CD4-positive, CD25-positive, alpha-beta regulatory T cell (primary cell): ENCODE measurements around the gene GRK6. TPM values are rescaled to one million over a fixed set of nuclear protein-coding genes. Genes with fewer than 3 reads are reported as not detected.
"Not testable (repeated sequence)": the region's sequence is repeated elsewhere in the genome, so short reads cannot be mapped to it uniquely, and the experiment has no call there.

Source experiments
- ATAC-seq, 2 donors: fragments of 150-1000 bp; cut with Tn5 transposase; one replicate each; pipeline ENCODE4 v1.10.0; 2021; ENCODE audit warnings: low read depth in 2 of 2, moderate number of reproducible peaks in 2 of 2, moderate library complexity in 1 of 2
- DNase-seq, 3 donors: peaks; one replicate each; pipeline versions ENCODE4 v3.0.0 to v3.0.0-alpha.2; 2012 to 2022; ENCODE audit warnings: mixed read lengths in 1 of 3
- H3K27ac ChIP-seq: one replicate; pipeline ENCODE4 v1.7.0; 2013; ENCODE audit warnings: mild to moderate bottlenecking, low read length; ENCODE audit not compliant: insufficient read depth, poor library complexity, severe bottlenecking
- H3K27me3 ChIP-seq: one replicate; pipeline ENCODE4 v1.7.0; 2013; ENCODE audit warnings: low read length; ENCODE audit not compliant: control insufficient read depth, insufficient read depth
- H3K36me3 ChIP-seq: one replicate; pipeline ENCODE4 v1.7.0; 2013; ENCODE audit warnings: mild to moderate bottlenecking, low read length, moderate library complexity; ENCODE audit not compliant: control insufficient read depth, insufficient read depth
- H3K4me1 ChIP-seq: 2 replicates; pipeline ENCODE4 v1.7.0; 2013; ENCODE audit warnings: mild to moderate bottlenecking, low read length; ENCODE audit not compliant: insufficient read depth, control insufficient read depth, poor library complexity, severe bottlenecking
- H3K4me3 ChIP-seq: one replicate; pipeline ENCODE4 v1.7.0; 2013; ENCODE audit warnings: low read depth, mild to moderate bottlenecking, low read length, moderate library complexity
- H3K9me3 ChIP-seq, 2 experiments: 1 replicate in 1 of 2; 2 replicates in 1 of 2; pipeline ENCODE4 v1.7.0; 2013; ENCODE audit warnings: low read length in 2 of 2, mild to moderate bottlenecking in 1 of 2, moderate library complexity in 1 of 2; ENCODE audit not compliant: control insufficient read depth in 2 of 2
- H3K27ac Mint-ChIP-seq, 3 donors: one replicate each; pipeline ENCODE4 v1.8.0; 2020 to 2022; ENCODE audit warnings: mild to moderate bottlenecking in 3 of 3, mixed read lengths in 3 of 3, moderate library complexity in 2 of 3
- H3K27me3 Mint-ChIP-seq: one replicate; pipeline ENCODE4 v1.8.0; 2022; ENCODE audit warnings: mild to moderate bottlenecking, mixed read lengths
- H3K36me3 Mint-ChIP-seq: one replicate; pipeline ENCODE4 v1.8.0; 2020; ENCODE audit warnings: mixed read lengths
- H3K4me1 Mint-ChIP-seq, 4 donors: one replicate each; pipeline ENCODE4 v1.8.0; 2020 to 2022; ENCODE audit warnings: mixed read lengths in 4 of 4, mild to moderate bottlenecking in 1 of 4
- H3K4me3 Mint-ChIP-seq, 4 donors: one replicate each; pipeline ENCODE4 v1.8.0; 2020 to 2022; ENCODE audit warnings: mild to moderate bottlenecking in 4 of 4, mixed read lengths in 4 of 4, moderate library complexity in 3 of 4
- H3K9me3 Mint-ChIP-seq, 7 donors: one replicate each; pipeline ENCODE4 v1.8.0; 2020 to 2022; ENCODE audit warnings: mixed read lengths in 7 of 7, mild to moderate bottlenecking in 3 of 7, moderate library complexity in 2 of 7
- polyA plus RNA-seq, 4 donors: library from polyadenylated mRNA; unstranded; fragments of 300-500 nt; fragmentation: Illumina TruSeq; gene quantifications; one replicate each; pipeline ENCODE4 v1.2.3, GENCODE V29; 2021
- total RNA-seq: library from RNA; stranded (reverse); gene quantifications from one replicate; pipeline ENCODE4 v1.2.3, GENCODE V29; 2022

GRK6 gene
- total and polyA plus RNA-seq, 5 donors from 2014 or later, result 79.2 to 228 (median 112) TPM

- Mint-ChIP-seq H3K4me3 (peak overlapping the region; percentile 49 to 81 (median 68)), H3K27me3 (peaks cover 5% of the 10 kb centered on the region), H3K4me1 (peaks cover 0 to 48% (median 28%) of the 10 kb centered on the region in 4 donors), H3K36me3 (no peaks in the 10 kb centered on the region), H3K27ac (peak overlapping the region; percentile 77 to 89 (median 87)), H3K9me3 (no peaks in the 10 kb centered on the region)
- Histone ChIP-seq H3K36me3 (no peaks in the 10 kb centered on the region), H3K27me3 (no peaks in the 10 kb centered on the region), H3K4me3 (peak overlapping the region; percentile 78), H3K9me3 (no peaks in the 10 kb centered on the region), H3K4me1 (peaks cover 14% of the 10 kb centered on the region), H3K27ac (peak overlapping the region; percentile 72)
- ATAC-seq (peak; percentile 56 to 67), DNase-seq (peak in 2 of 3 donors; percentile 74 to 84)
Observed at GRCh38 chr5:177412603-177413233, 13.8 kb upstream of the GRK6 start.

GRCh38 chr5:177414481-177414880, 12.0 kb upstream of the GRK6 start:
- H3K36me3 ChIP-seq, result no peaks in the 10 kb centered on the region
- H3K4me3 ChIP-seq, result no peak overlapping the region
- no peak overlapping the region for H3K4me3 Mint-ChIP-seq

GRCh38 chr5:177417081-177417480, 9.4 kb upstream of the GRK6 start:
- H3K36me3 ChIP-seq, H3K4me3 Mint-ChIP-seq, H3K4me3 ChIP-seq, DNase-seq, ATAC-seq, H3K27me3 Mint-ChIP-seq, H3K27me3 ChIP-seq, H3K36me3 Mint-ChIP-seq, H3K9me3 Mint-ChIP-seq, H3K27ac Mint-ChIP-seq, H3K9me3 ChIP-seq, H3K27ac ChIP-seq: not testable (repeated sequence)
- H3K4me1 ChIP-seq, result peaks cover 11% of the 10 kb centered on the region
- H3K4me1 Mint-ChIP-seq, result peaks cover 0 to 36% (median 20%) of the 10 kb centered on the region in 4 donors

More at GRCh38 chr5:177414481-177414880, 12.0 kb upstream of the GRK6 start:
- Histone ChIP-seq H3K27ac (no peak overlapping the region), H3K4me1 (peaks cover 14% of the 10 kb centered on the region), H3K9me3 (no peaks in the 10 kb centered on the region), H3K27me3 (no peaks in the 10 kb centered on the region)
- peaks cover 0 to 48% (median 28%) of the 10 kb centered on the region in 4 donors for H3K4me1 Mint-ChIP-seq
- no peak overlapping the region for H3K27ac Mint-ChIP-seq
- no peak for DNase-seq
- no peaks in the 10 kb centered on the region for H3K9me3 Mint-ChIP-seq
- no peaks in the 10 kb centered on the region for H3K36me3 Mint-ChIP-seq
- no peak for ATAC-seq
- H3K27me3 Mint-ChIP-seq, result no peaks in the 10 kb centered on the region

- Mint-ChIP-seq H3K9me3 (no peaks in the 10 kb centered on the region), H3K27me3 (no peaks in the 10 kb centered on the region), H3K36me3 (no peaks in the 10 kb centered on the region), H3K4me3 (no peak overlapping the region), H3K4me1 (peaks cover 0 to 22% (median 9%) of the 10 kb centered on the region in 4 donors), H3K27ac (no peak overlapping the region)
- Histone ChIP-seq H3K27me3 (no peaks in the 10 kb centered on the region), H3K27ac (no peak overlapping the region), H3K4me1 (no peaks in the 10 kb centered on the region), H3K9me3 (no peaks in the 10 kb centered on the region), H3K4me3 (no peak overlapping the region), H3K36me3 (no peaks in the 10 kb centered on the region)
- no peak for DNase-seq
- ATAC-seq, result no peak
Observed at GRCh38 chr5:177419046-177419445, 7.4 kb upstream of the GRK6 start.

DNA sequence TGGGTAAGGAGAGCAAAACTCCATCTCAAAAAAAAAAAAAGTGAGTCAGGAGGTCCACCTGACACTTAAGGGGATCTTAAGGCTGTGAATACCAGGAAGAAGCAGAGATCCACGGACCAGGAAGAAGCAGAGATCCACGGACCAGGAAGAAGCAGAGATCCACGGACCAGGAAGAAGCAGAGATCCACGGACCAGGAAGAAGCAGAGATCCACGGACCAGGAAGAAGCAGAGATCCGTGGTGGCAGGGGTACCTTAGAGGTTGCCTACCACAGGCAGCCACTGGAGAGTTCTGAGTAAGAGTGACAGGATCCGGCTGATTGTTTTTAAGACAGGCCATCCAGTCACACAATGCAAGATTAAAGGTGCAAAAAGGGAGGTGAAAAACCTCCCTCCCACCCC, 6.0 kb upstream of the GRK6 start:
- H3K4me3 ChIP-seq, H3K9me3 ChIP-seq, H3K27ac ChIP-seq, DNase-seq, H3K4me1 ChIP-seq, H3K27me3 ChIP-seq, ATAC-seq, H3K27me3 Mint-ChIP-seq, H3K4me3 Mint-ChIP-seq, H3K36me3 ChIP-seq, H3K9me3 Mint-ChIP-seq, H3K36me3 Mint-ChIP-seq, H3K27ac Mint-ChIP-seq: not testable (repeated sequence)
- peaks cover 6 to 24% (median 14%) of the 10 kb centered on the region in 4 donors for H3K4me1 Mint-ChIP-seq

- Mint-ChIP-seq H3K4me1 (peaks cover 7 to 29% (median 17%) of the 10 kb centered on the region in 4 donors), H3K27me3 (peaks cover 2% of the 10 kb centered on the region), H3K27ac (peak overlapping the region in 1 of 3 donors; percentile 52), H3K4me3 (no peak overlapping the region), H3K36me3 (no peaks in the 10 kb centered on the region), H3K9me3 (no peaks in the 10 kb centered on the region)
- H3K27ac ChIP-seq, result no peak overlapping the region
- no peak for ATAC-seq
- DNase-seq, result no peak
- H3K27me3 ChIP-seq, result no peaks in the 10 kb centered on the region
- H3K4me1 ChIP-seq, result peaks cover 15% of the 10 kb centered on the region
- H3K4me3 ChIP-seq, result no peak overlapping the region
- H3K9me3 ChIP-seq, result no peaks in the 10 kb centered on the region
- H3K36me3 ChIP-seq, result no peaks in the 10 kb centered on the region
Observed at GRCh38 chr5:177421062-177421798, 5.2 kb upstream of the GRK6 start.

DNA sequence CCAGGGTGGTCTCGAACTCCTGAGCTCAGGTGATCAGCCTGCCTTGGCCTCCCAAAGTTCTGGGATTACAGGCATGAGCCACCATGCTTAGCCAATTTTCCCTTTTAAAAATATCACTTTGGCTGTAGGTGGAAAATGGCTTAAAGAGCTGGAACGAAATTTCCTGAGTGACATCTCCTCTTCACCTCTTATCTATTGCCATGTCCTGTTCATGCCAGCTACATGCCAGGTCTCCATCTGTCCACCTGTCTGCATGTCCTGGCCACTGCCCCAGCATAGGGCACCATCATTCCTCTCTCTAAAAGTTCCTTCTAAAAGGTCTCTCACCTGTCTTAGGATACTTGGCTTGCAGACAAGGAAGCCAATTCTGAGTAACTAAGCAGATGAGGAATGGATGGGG, 2.8 kb upstream of the GRK6 start:
- H3K9me3 Mint-ChIP-seq, result no peaks in the 10 kb centered on the region
- DNase-seq (no peak), ATAC-seq (no peak)
- peaks cover 7 to 41% (median 21%) of the 10 kb centered on the region in 4 donors for H3K4me1 Mint-ChIP-seq
- Histone ChIP-seq H3K4me3 (no peak overlapping the region), H3K9me3 (no peaks in the 10 kb centered on the region), H3K27ac (no peak overlapping the region), H3K27me3 (no peaks in the 10 kb centered on the region), H3K4me1 (peaks cover 34% of the 10 kb centered on the region), H3K36me3 (peaks cover 5% of the 10 kb centered on the region)
- H3K4me3 Mint-ChIP-seq, result no peak overlapping the region
- peak overlapping the region in 1 of 3 donors; percentile 7 for H3K27ac Mint-ChIP-seq
- H3K36me3 Mint-ChIP-seq, result no peaks in the 10 kb centered on the region
- peaks cover 5% of the 10 kb centered on the region for H3K27me3 Mint-ChIP-seq
